CD14-positive monocyte (primary cell): ENCODE data around the gene HPSE2. TPM values are rescaled to one million over a fixed set of nuclear protein-coding genes. Genes with fewer than 3 reads are reported as not detected.

Source experiments
- DNase-seq, 3 donors: peaks; one replicate each; pipeline ENCODE4 v3.0.0-alpha.2; 2011 to 2022
- H2AFZ ChIP-seq: 2 replicates; pipeline ENCODE4 v1.6.0; 2012; ENCODE audit warnings: mild to moderate bottlenecking, low read depth, low read length, inconsistent platforms; ENCODE audit not compliant: insufficient read depth, poor library complexity, severe bottlenecking
- H3K27ac ChIP-seq, 2 donors: 1 replicate in 1 of 2; 2 replicates in 1 of 2; pipeline ENCODE4 v1.5.1; 2012 to 2013; ENCODE audit warnings: low read length in 2 of 2, control low read depth in 1 of 2, inconsistent platforms in 1 of 2, low read depth in 1 of 2, mild to moderate bottlenecking in 1 of 2
- H3K27me3 ChIP-seq, 2 donors: one replicate each; pipeline versions ENCODE4 v1.6.0 to v1.6.1; 2011 to 2013; ENCODE audit warnings: low read length in 2 of 2; ENCODE audit not compliant: control insufficient read depth in 2 of 2, insufficient read depth in 2 of 2
- H3K36me3 ChIP-seq, 2 donors: replicated peaks in 1 of 2; 1 replicate in 1 of 2; 2 replicates in 1 of 2; pipeline versions ENCODE4 v1.5.1 to v1.6.1; 2012 to 2013; ENCODE audit warnings: low read length in 2 of 2, control low read depth in 1 of 2, inconsistent platforms in 1 of 2, mild to moderate bottlenecking in 1 of 2; ENCODE audit not compliant: insufficient read depth in 2 of 2, control insufficient read depth in 1 of 2
- H3K4me1 ChIP-seq, 2 donors: 1 replicate in 1 of 2; 2 replicates in 1 of 2; pipeline versions ENCODE4 v1.5.1 to v1.6.1; 2012 to 2013; ENCODE audit warnings: low read length in 2 of 2, control low read depth in 1 of 2, inconsistent platforms in 1 of 2, mild to moderate bottlenecking in 1 of 2, moderate library complexity in 1 of 2; ENCODE audit not compliant: insufficient read depth in 2 of 2, control insufficient read depth in 1 of 2
- H3K4me2 ChIP-seq: replicated peaks from 2 replicates; pipeline ENCODE3; 2012; ENCODE audit warnings: low read length, moderate library complexity, mild to moderate bottlenecking; ENCODE audit not compliant: poor library complexity, severe bottlenecking; ENCODE audit errors: extremely low read depth
- H3K4me3 ChIP-seq, 3 experiments: fragments of 200-600 bp in 1 of 3; sonication (generic) in 1 of 3; replicated peaks in 1 of 3; 1 replicate in 2 of 3; 2 replicates in 1 of 3; pipeline ENCODE4 v1.5.1; 2011 to 2013; ENCODE audit warnings: low read length in 3 of 3, mild to moderate bottlenecking in 3 of 3, control low read depth in 2 of 3, low read depth in 2 of 3, inconsistent platforms in 1 of 3, moderate library complexity in 1 of 3
- H3K79me2 ChIP-seq: 2 replicates; pipeline ENCODE4 v1.6.0; 2012; ENCODE audit warnings: mild to moderate bottlenecking, control low read depth, inconsistent platforms, low read length, moderate library complexity; ENCODE audit not compliant: insufficient read depth
- H3K9ac ChIP-seq: 2 replicates; pipeline ENCODE4 v1.6.0; 2017; ENCODE audit warnings: low read length, mild to moderate bottlenecking; ENCODE audit not compliant: insufficient read depth, poor library complexity, severe bottlenecking
- H3K9me3 ChIP-seq, 2 donors: replicated peaks in 1 of 2; 1 replicate in 1 of 2; 2 replicates in 1 of 2; pipeline versions ENCODE4 v1.5.1 to v1.6.1; 2012 to 2013; ENCODE audit warnings: low read length in 2 of 2, control low read depth in 1 of 2; ENCODE audit not compliant: control insufficient read depth in 1 of 2, insufficient read depth in 1 of 2
- H4K20me1 ChIP-seq: 2 replicates; pipeline ENCODE4 v1.6.0; 2012; ENCODE audit warnings: mild to moderate bottlenecking, low read length, control low read depth, moderate library complexity; ENCODE audit not compliant: insufficient read depth
- H3K27ac Mint-ChIP-seq, 7 donors: one replicate each; pipeline ENCODE4 v1.8.0; 2020; ENCODE audit warnings: mild to moderate bottlenecking in 7 of 7, mixed read lengths in 7 of 7, moderate library complexity in 6 of 7, inconsistent platforms in 2 of 7
- H3K27me3 Mint-ChIP-seq, 3 donors: one replicate each; pipeline ENCODE4 v1.8.0; 2021 to 2022; ENCODE audit warnings: low read depth in 3 of 3, mild to moderate bottlenecking in 3 of 3, mixed read lengths in 3 of 3, moderate library complexity in 3 of 3, inconsistent platforms in 1 of 3
- H3K36me3 Mint-ChIP-seq, 2 donors: one replicate each; pipeline ENCODE4 v1.8.0; 2020; ENCODE audit warnings: mixed read lengths in 2 of 2, inconsistent platforms in 1 of 2, mild to moderate bottlenecking in 1 of 2
- H3K4me1 Mint-ChIP-seq: one replicate; pipeline ENCODE4 v1.8.0; 2020; ENCODE audit warnings: mild to moderate bottlenecking, mixed read lengths
- H3K4me3 Mint-ChIP-seq, 2 donors: one replicate each; pipeline ENCODE4 v1.8.0; 2020; ENCODE audit warnings: mild to moderate bottlenecking in 2 of 2, mixed read lengths in 2 of 2, moderate library complexity in 1 of 2
- H3K9me3 Mint-ChIP-seq, 7 donors: one replicate each; pipeline ENCODE4 v1.8.0; 2020 to 2022; ENCODE audit warnings: mixed read lengths in 7 of 7, mild to moderate bottlenecking in 6 of 7, moderate library complexity in 6 of 7, inconsistent platforms in 2 of 7
- CTCF ChIP-seq: fragments of 200-600 bp; IDR thresholded peaks from one replicate; pipeline ENCODE4 v1.8.0; 2022; ENCODE audit warnings: antibody characterized with exemption, mild to moderate bottlenecking
- WGBS: methylation state at CpG from one replicate; pipeline ENCODE4 v1.1.5; 2013; ENCODE audit warnings: missing lambda C conversion rate; ENCODE audit not compliant: insufficient coverage; 5-methylcytosine and 5-hydroxymethylcytosine counted together
- intact Hi-C, 2 donors: fragments of 100-400 bp; cut with micrococcal nuclease; formaldehyde crosslinking; loops; one replicate each; pipeline versions ENCODE4 v1.15.0 to v1.15.1; 2023
- polyA plus RNA-seq, 3 donors: library from polyadenylated mRNA; depleted of rRNA in 1 of 3; unstranded in 2 of 3; stranded (reverse) in 1 of 3; fragments of 300-500 nt in 2 of 3; fragments of >200 nt in 1 of 3; fragmentation: Illumina TruSeq in 2 of 3; gene quantifications; 1 replicate in 2 of 3; 2 replicates in 1 of 3; pipeline ENCODE4 v1.2.3, GENCODE V29; 2012 to 2021

Gene HPSE2
- polyA plus RNA-seq, 3 donors = not detected

DNA sequence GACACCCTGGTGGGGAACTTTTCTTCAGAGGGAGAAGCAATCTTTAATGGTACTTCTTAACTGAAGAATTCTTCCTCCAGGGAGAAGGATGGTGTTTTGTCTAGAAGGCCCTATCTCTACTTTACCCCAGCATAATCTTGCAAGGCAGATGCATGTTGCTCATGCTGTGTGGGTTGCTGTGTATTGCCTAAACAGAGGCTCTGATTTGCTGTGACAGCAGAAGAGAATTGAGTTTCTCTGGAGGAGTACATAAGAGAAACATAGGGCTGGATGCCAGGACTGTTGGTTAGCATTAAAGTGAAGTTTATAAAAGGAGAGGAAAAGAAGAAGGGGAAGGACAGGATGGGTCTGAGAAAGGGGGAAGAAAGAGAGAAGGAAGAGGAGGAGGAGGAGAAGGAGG is 540.8 kb downstream of the HPSE2 start:
- no peaks in the 10 kb centered on the region for H3K36me3 Mint-ChIP-seq
- no peak overlapping the region for H3K27ac Mint-ChIP-seq
- Histone ChIP-seq H2AFZ (no peak overlapping the region), H3K9me3 (peaks cover 0 to 6% of the 10 kb centered on the region in 2 donors), H3K4me1 (no peaks in the 10 kb centered on the region), H3K9ac (no peak overlapping the region), H3K27me3 (no peaks in the 10 kb centered on the region), H4K20me1 (no peaks in the 10 kb centered on the region), H3K4me2 (no peak overlapping the region), H3K36me3 (no peaks in the 10 kb centered on the region), H3K27ac (no peak overlapping the region), H3K79me2 (no peaks in the 10 kb centered on the region), H3K4me3 (no peak overlapping the region)
- no peak for DNase-seq
- no peak overlapping the region for H3K4me3 Mint-ChIP-seq
- no peak for TF ChIP-seq CTCF
- peaks cover 0 to 9% (median 3%) of the 10 kb centered on the region in 7 donors for H3K9me3 Mint-ChIP-seq
- H3K4me1 Mint-ChIP-seq = no peaks in the 10 kb centered on the region
- no peaks in the 10 kb centered on the region for H3K27me3 Mint-ChIP-seq
- intact Hi-C loops = no loop called here

- Mint-ChIP-seq H3K27ac (peak overlapping the region in 1 of 7 donors; percentile 5), H3K9me3 (peaks cover 0 to 9% (median 3%) of the 10 kb centered on the region in 7 donors), H3K27me3 (no peaks in the 10 kb centered on the region), H3K4me3 (no peak overlapping the region), H3K4me1 (no peaks in the 10 kb centered on the region), H3K36me3 (no peaks in the 10 kb centered on the region)
- Histone ChIP-seq H3K4me2 (no peak overlapping the region), H2AFZ (no peak overlapping the region), H3K27ac (no peak overlapping the region), H3K4me3 (no peak overlapping the region), H3K9me3 (peaks cover 0 to 6% of the 10 kb centered on the region in 2 donors), H3K27me3 (no peaks in the 10 kb centered on the region), H4K20me1 (no peaks in the 10 kb centered on the region), H3K9ac (no peak overlapping the region), H3K36me3 (no peaks in the 10 kb centered on the region), H3K79me2 (no peaks in the 10 kb centered on the region), H3K4me1 (no peaks in the 10 kb centered on the region)
- no peak for DNase-seq
- intact Hi-C loops = no loop called here
- WGBS = 75% methylated on average over 1 of the region's 2 CpGs
- no peak for TF ChIP-seq CTCF
Measured at GRCh38 chr10:98694014-98694413, 541.6 kb downstream of the HPSE2 start.
